NOMO-1 (cell line): Measurements from ENCODE around the gene NRXN2.

Source experiments
- DNase-seq, 2 experiments: peaks; one replicate each; lab custom pipeline; 2025; ENCODE audit not compliant: unreplicated experiment in 2 of 2; lab: John Stamatoyannopoulos, UW

The NRXN2 gene

GRCh38 chr11:64744544-64745188 lies 21.7 kb upstream of the NRXN2 start:
- no peak for DNase-seq

GRCh38 chr11:64743591-64744543 lies 20.9 kb upstream of the NRXN2 start, which contains the start of gene RASGRP2:
Gene RASGRP2, minus strand, starts transcription at chr11:64744142. Its CDS starts 1,276 bp downstream, at chr11:64742866.
- DNase-seq, result peak; percentile 75 to 86

- DNase-seq, result peak; percentile 63 to 86
Measured at GRCh38 chr11:64742889-64743590, 20.0 kb upstream of the NRXN2 start.

- peak; percentile 43 to 52 for DNase-seq
Measured at GRCh38 chr11:64742087-64742888, 19.3 kb upstream of the NRXN2 start.

- no peak for DNase-seq
Measured at GRCh38 chr11:64741375-64742086, 18.5 kb upstream of the NRXN2 start.

- no peak for DNase-seq
Measured at GRCh38 chr11:64739871-64740270, 16.9 kb upstream of the NRXN2 start.

GRCh38 chr11:64736654-64737053 lies 13.7 kb upstream of the NRXN2 start:
- no peak for DNase-seq

- no peak for DNase-seq
Measured at GRCh38 chr11:64735725-64736259, 12.8 kb upstream of the NRXN2 start.

GRCh38 chr11:64734811-64735724 lies 12.1 kb upstream of the NRXN2 start:
- DNase-seq, result no peak

- DNase-seq, result no peak
Measured at GRCh38 chr11:64731601-64732000, 8.6 kb upstream of the NRXN2 start.

- no peak for DNase-seq
Measured at GRCh38 chr11:64729851-64730382, 6.9 kb upstream of the NRXN2 start.

GRCh38 chr11:64728757-64729365 lies 5.9 kb upstream of the NRXN2 start:
- DNase-seq, result no peak

GRCh38 chr11:64726867-64727530 lies 4.0 kb upstream of the NRXN2 start:
- no peak for DNase-seq

- no peak for DNase-seq
Measured at GRCh38 chr11:64726211-64726641, 3.2 kb upstream of the NRXN2 start.

- DNase-seq, result no peak
Measured at GRCh38 chr11:64724863-64725532, 2.0 kb upstream of the NRXN2 start.
